Uterus (tissue), 4 donors: ENCODE results near the gene ALDH1L1. TPM values are rescaled to one million over a fixed set of nuclear protein-coding genes. Genes with fewer than 3 reads are reported as not detected.
A peak's percentile ranks its signal among the peaks of the same experiment; 100 is the strongest.

ENCODE experiments used
- DNase-seq, 2 donors: peaks; one replicate each; pipeline ENCODE4 v3.0.0-alpha.2; 2019 to 2020
- H3K27ac ChIP-seq, 2 donors: fragments of 200-600 bp; sonication (generic); 1 replicate in 1 of 2; 2 replicates in 1 of 2; pipeline ENCODE4 v1.5.1; 2016 to 2018
- H3K27me3 ChIP-seq, 2 donors: fragments of 200-600 bp; sonication (generic); one replicate each; pipeline ENCODE4 v1.5.1; 2018 to 2019; ENCODE audit warnings: control low read depth in 1 of 2
- H3K36me3 ChIP-seq, 2 donors: fragments of 200-600 bp; sonication (generic); one replicate each; pipeline ENCODE4 v1.5.1; 2019; ENCODE audit warnings: control low read depth in 1 of 2
- H3K4me1 ChIP-seq, 2 donors: fragments of 200-600 bp; sonication (generic); one replicate each; pipeline ENCODE4 v1.5.1; 2018 to 2019; ENCODE audit warnings: control low read depth in 1 of 2
- H3K4me3 ChIP-seq, 2 donors: fragments of 200-600 bp; sonication (generic); 1 replicate in 1 of 2; 2 replicates in 1 of 2; pipeline ENCODE4 v1.5.1; 2018 to 2019; ENCODE audit warnings: mild to moderate bottlenecking in 1 of 2
- H3K9me3 ChIP-seq, 2 donors: fragments of 200-600 bp; sonication (generic); one replicate each; pipeline ENCODE4 v1.5.1; 2019; ENCODE audit warnings: control low read depth in 1 of 2
- CTCF ChIP-seq, 4 experiments: fragments of 200-600 bp in 2 of 4; fragments of 450-650 bp in 2 of 4; sonication (generic) in 2 of 4; IDR thresholded peaks; one replicate each; pipeline ENCODE4 v1.5.1; 2016 to 2019; ENCODE audit warnings: antibody characterized with exemption in 4 of 4, mild to moderate bottlenecking in 2 of 4, moderate library complexity in 1 of 4
- POLR2A ChIP-seq, 2 donors: fragments of 450-650 bp; IDR thresholded peaks; one replicate each; pipeline ENCODE4 v1.6.1; 2016; ENCODE audit warnings: antibody characterized with exemption in 2 of 2, mild to moderate bottlenecking in 1 of 2, moderate library complexity in 1 of 2
- intact Hi-C: fragments of 100-400 bp; cut with DNase I; formaldehyde crosslinking; loops from one replicate; pipeline ENCODE4 v1.15.1; 2023; ENCODE audit warnings: low total_unique reads
- small RNA-seq: library from RNA; depleted of rRNA; stranded (forward); fragments of <200 nt; gene quantifications from one replicate; pipeline ENCODE3, GENCODE V24; 2016
- total RNA-seq, 4 donors: library from RNA; depleted of rRNA in 3 of 4; stranded (reverse); fragments of >200 nt in 3 of 4; gene quantifications; one replicate each; pipeline versions ENCODE4 v1.1.0 to v1.2.4, GENCODE V29; 2014 to 2023
- donor health status: DM: yes; HTN: yes; CAD: no.

The ALDH1L1 gene
- total RNA-seq, 4 donors from 2014 or later, result 2.1 to 27.3 (median 8.4) TPM

DNA sequence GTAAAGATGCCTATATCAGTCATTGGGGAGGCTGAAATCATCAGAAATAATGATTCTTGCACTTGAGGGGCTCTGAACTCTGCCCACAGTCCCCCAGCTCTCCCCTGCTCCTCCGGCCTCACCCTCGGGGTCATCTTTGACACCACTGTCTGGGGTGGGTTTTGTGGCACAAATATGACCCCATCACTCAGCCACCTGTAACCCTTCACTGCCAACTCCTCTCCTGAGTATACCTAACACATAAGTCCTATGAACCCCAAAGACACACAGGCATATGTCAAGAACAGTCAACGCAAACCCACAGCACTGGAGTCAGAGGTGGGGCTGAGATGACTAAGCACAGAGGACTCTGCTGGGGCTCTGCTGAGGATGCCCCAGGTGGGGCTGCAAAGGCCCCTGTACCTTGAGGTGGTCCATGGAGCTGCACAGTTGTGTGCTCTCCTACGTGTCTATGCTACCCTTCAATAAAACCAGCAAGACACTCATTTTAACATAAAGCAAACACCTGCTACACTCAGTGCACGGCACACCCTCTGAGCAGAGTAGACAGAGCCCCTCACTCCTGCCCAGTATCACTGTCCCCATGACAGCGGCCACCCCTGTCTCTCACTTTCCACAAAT, 126.3 kb downstream of the ALDH1L1 start:
- Histone ChIP-seq H3K27me3 (no peaks in the 10 kb centered on the region), H3K36me3 (no peaks in the 10 kb centered on the region), H3K4me1 (peaks cover 0 to 3% of the 10 kb centered on the region in 2 donors), H3K27ac (peak overlapping the region in 1 of 2 donors; percentile 73), H3K9me3 (no peaks in the 10 kb centered on the region), H3K4me3 (no peak overlapping the region)
- TF ChIP-seq CTCF (IDR thresholded peaks at IDR 0.05), result no peak
- TF ChIP-seq POLR2A (IDR thresholded peaks at IDR 0.05), result no peak
- intact Hi-C loops, result no loop called here
- DNase-seq, result no peak

Small RNA genes within 50 kb of the gene (small RNA-seq; reads per million reads assigned to genes)
- gene RNU1-30P, result not detected

Other genes starting within 250 kb of the ALDH1L1 start
- under 1 TPM in 1 of 4 donors, not detected in 3; 0.70 TPM for gene ROPN1B, start 211.4 kb downstream of the ALDH1L1 start, total RNA-seq
- 10 to 100 TPM; 65.9 to 94.9 (median 77.4) TPM for gene SLC41A3, start 96.5 kb downstream of the ALDH1L1 start, total RNA-seq
- 10 to 100 TPM in 3 of 4 donors, 1 to 10 TPM in 1; 1.9 to 23.4 (median 18.2) TPM for gene KLF15, start 176.8 kb upstream of the ALDH1L1 start, total RNA-seq
- 1 to 10 TPM in 1 of 4 donors, under 1 TPM in 1, not detected in 2; 0.98 to 2.8 TPM for gene CFAP100, start 214.3 kb upstream of the ALDH1L1 start, total RNA-seq